T-helper 2 cell treated with Interferon-gamma antibody and Interleukin-4, amounts not matched to agents 5 μg/mL and 100 μg/mL, for 36 hours (primary cell): Measurements from ENCODE around the gene BMP2.
A peak's percentile ranks its signal among the peaks of the same experiment; 100 is the strongest.

Experiments
- DNase-seq: peaks from one replicate; pipeline ENCODE4 v3.0.0; 2021; ENCODE audit warnings: low spot score
- H3K27ac Mint-ChIP-seq: one replicate; pipeline ENCODE4 v1.8.0; 2021; ENCODE audit warnings: mild to moderate bottlenecking, mixed read lengths
- H3K27me3 Mint-ChIP-seq: one replicate; pipeline ENCODE4 v1.8.0; 2021; ENCODE audit warnings: low read depth, mixed read lengths
- H3K36me3 Mint-ChIP-seq: one replicate; pipeline ENCODE4 v1.8.0; 2021; ENCODE audit warnings: low read depth, mixed read lengths
- H3K4me1 Mint-ChIP-seq: one replicate; pipeline ENCODE4 v1.8.0; 2021; ENCODE audit warnings: low read depth, mixed read lengths
- H3K4me3 Mint-ChIP-seq: one replicate; pipeline ENCODE4 v1.8.0; 2022; ENCODE audit warnings: mild to moderate bottlenecking, moderate library complexity, mixed read lengths
- H3K9me3 Mint-ChIP-seq: one replicate; pipeline ENCODE4 v1.8.0; 2021; ENCODE audit warnings: mixed read lengths

Gene BMP2

GRCh38 chr20:6746901-6747609 lies 20.4 kb upstream of the BMP2 start:
- no peak for DNase-seq

GRCh38 chr20:6750438-6750837 lies 17.0 kb upstream of the BMP2 start:
- Mint-ChIP-seq H3K27ac (no peak overlapping the region), H3K9me3 (no peaks in the 10 kb centered on the region), H3K36me3 (no peaks in the 10 kb centered on the region), H3K4me3 (no peak overlapping the region), H3K27me3 (no peaks in the 10 kb centered on the region), H3K4me1 (no peaks in the 10 kb centered on the region)
- no peak for DNase-seq

More at GRCh38 chr20:6746901-6747609, 20.4 kb upstream of the BMP2 start:
- no peak overlapping the region for H3K4me3 Mint-ChIP-seq
- no peak overlapping the region for H3K27ac Mint-ChIP-seq
- H3K9me3 Mint-ChIP-seq = no peaks in the 10 kb centered on the region
- no peaks in the 10 kb centered on the region for H3K4me1 Mint-ChIP-seq
- H3K36me3 Mint-ChIP-seq = no peaks in the 10 kb centered on the region
- no peaks in the 10 kb centered on the region for H3K27me3 Mint-ChIP-seq

- no peaks in the 10 kb centered on the region for H3K27me3 Mint-ChIP-seq
Observed at GRCh38 chr20:6756693-6757595, 10.5 kb upstream of the BMP2 start.

GRCh38 chr20:6764619-6765018 lies 2.9 kb upstream of the BMP2 start:
- Mint-ChIP-seq H3K4me1 (no peaks in the 10 kb centered on the region), H3K27me3 (peaks cover 28% of the 10 kb centered on the region), H3K36me3 (no peaks in the 10 kb centered on the region), H3K9me3 (no peaks in the 10 kb centered on the region), H3K4me3 (no peak overlapping the region), H3K27ac (no peak overlapping the region)
- DNase-seq = no peak

More at GRCh38 chr20:6756693-6757595, 10.5 kb upstream of the BMP2 start:
- Mint-ChIP-seq H3K27ac (no peak overlapping the region), H3K4me1 (no peaks in the 10 kb centered on the region), H3K36me3 (no peaks in the 10 kb centered on the region), H3K9me3 (no peaks in the 10 kb centered on the region), H3K4me3 (no peak overlapping the region)
- no peak for DNase-seq

- H3K4me3 Mint-ChIP-seq = peak overlapping the region; percentile 7
- H3K27ac Mint-ChIP-seq = no peak overlapping the region
- H3K4me1 Mint-ChIP-seq = no peaks in the 10 kb centered on the region
- DNase-seq = no peak
- H3K27me3 Mint-ChIP-seq = peaks cover 34% of the 10 kb centered on the region
- H3K9me3 Mint-ChIP-seq = no peaks in the 10 kb centered on the region
- no peaks in the 10 kb centered on the region for H3K36me3 Mint-ChIP-seq
Observed at GRCh38 chr20:6765469-6766058, 1.9 kb upstream of the BMP2 start.

GRCh38 chr20:6766433-6766832 lies 1.1 kb upstream of the BMP2 start:
- H3K4me1 Mint-ChIP-seq = no peaks in the 10 kb centered on the region

GRCh38 chr20:6767126-6767535 lies 355 bp upstream of the BMP2 start:
- Mint-ChIP-seq H3K36me3 (no peaks in the 10 kb centered on the region), H3K27me3 (peaks cover 48% of the 10 kb centered on the region), H3K4me3 (peak overlapping the region; percentile 49)

More at GRCh38 chr20:6766433-6766832, 1.1 kb upstream of the BMP2 start:
- Mint-ChIP-seq H3K27ac (no peak overlapping the region), H3K4me3 (no peak overlapping the region), H3K9me3 (no peaks in the 10 kb centered on the region), H3K27me3 (peaks cover 43% of the 10 kb centered on the region), H3K36me3 (no peaks in the 10 kb centered on the region)
- DNase-seq = no peak

GRCh38 chr20:6768228-6769140 lies 998 bp downstream of the BMP2 start:
- peaks cover 52% of the 10 kb centered on the region for H3K27me3 Mint-ChIP-seq
- DNase-seq = no peak
- no peak overlapping the region for H3K27ac Mint-ChIP-seq
- H3K36me3 Mint-ChIP-seq = no peaks in the 10 kb centered on the region
- H3K9me3 Mint-ChIP-seq = no peaks in the 10 kb centered on the region
- no peaks in the 10 kb centered on the region for H3K4me1 Mint-ChIP-seq
- no peak overlapping the region for H3K4me3 Mint-ChIP-seq

More at GRCh38 chr20:6767126-6767535, 355 bp upstream of the BMP2 start:
- DNase-seq = no peak
- H3K27ac Mint-ChIP-seq = no peak overlapping the region
- H3K4me1 Mint-ChIP-seq = no peaks in the 10 kb centered on the region
- H3K9me3 Mint-ChIP-seq = no peaks in the 10 kb centered on the region

GRCh38 chr20:6769903-6770785 lies 2.7 kb downstream of the BMP2 start:
- DNase-seq = no peak
- H3K36me3 Mint-ChIP-seq = no peaks in the 10 kb centered on the region
- peaks cover 48% of the 10 kb centered on the region for H3K27me3 Mint-ChIP-seq
- no peak overlapping the region for H3K27ac Mint-ChIP-seq
- H3K4me1 Mint-ChIP-seq = no peaks in the 10 kb centered on the region
- H3K9me3 Mint-ChIP-seq = no peaks in the 10 kb centered on the region
- no peak overlapping the region for H3K4me3 Mint-ChIP-seq

GRCh38 chr20:6770786-6771100 lies 3.3 kb downstream of the BMP2 start:
- H3K36me3 Mint-ChIP-seq = no peaks in the 10 kb centered on the region
- DNase-seq = no peak
- no peaks in the 10 kb centered on the region for H3K9me3 Mint-ChIP-seq
- no peaks in the 10 kb centered on the region for H3K4me1 Mint-ChIP-seq
- H3K4me3 Mint-ChIP-seq = no peak overlapping the region
- H3K27ac Mint-ChIP-seq = no peak overlapping the region
- H3K27me3 Mint-ChIP-seq = peaks cover 43% of the 10 kb centered on the region

GRCh38 chr20:6780433-6781190 lies 13.1 kb downstream of the BMP2 start:
- Mint-ChIP-seq H3K27ac (no peak overlapping the region), H3K36me3 (no peaks in the 10 kb centered on the region), H3K9me3 (no peaks in the 10 kb centered on the region), H3K4me3 (no peak overlapping the region), H3K4me1 (no peaks in the 10 kb centered on the region), H3K27me3 (no peaks in the 10 kb centered on the region)
- DNase-seq = no peak

GRCh38 chr20:6783752-6784151 lies 16.3 kb downstream of the BMP2 start:
- Mint-ChIP-seq H3K9me3 (no peaks in the 10 kb centered on the region), H3K27me3 (no peaks in the 10 kb centered on the region), H3K27ac (no peak overlapping the region), H3K4me3 (no peak overlapping the region), H3K4me1 (no peaks in the 10 kb centered on the region), H3K36me3 (no peaks in the 10 kb centered on the region)
- DNase-seq = no peak
